Pancreas (tissue), 10 donors: ENCODE measurements around the gene ACOD1. TPM values are rescaled to one million over a fixed set of nuclear protein-coding genes. Genes with fewer than 3 reads are reported as not detected.

ENCODE experiments used
- ATAC-seq, 4 donors: fragments of 200-7000 bp; cut with Tn5 transposase; one replicate each; pipeline versions ENCODE4 v1.8.0 to v1.9.1; 2020; ENCODE audit warnings: mild to moderate bottlenecking in 4 of 4, moderate library complexity in 4 of 4
- DNase-seq, 6 donors: peaks; one replicate each; pipeline ENCODE4 v3.0.0-alpha.2; 2020
- FAIRE-seq: peaks from 2 replicates; lab custom pipeline; 2012; peaks lifted over from hg19 to GRCh38; lab: Jason Lieb, UNC
- H3K27ac ChIP-seq, 4 donors: fragments of 200-600 bp; sonication (generic); 1 replicate in 3 of 4; 2 replicates in 1 of 4; pipeline versions ENCODE4 v1.5.0 to v1.8.0; 2020
- H3K27me3 ChIP-seq, 4 donors: fragments of 200-600 bp; one replicate each; pipeline ENCODE4 v1.8.0; 2021
- H3K36me3 ChIP-seq, 3 donors: fragments of 200-600 bp; sonication (generic) in 1 of 3; one replicate each; pipeline versions ENCODE4 v1.5.0 to v1.8.0; 2020 to 2021
- H3K4me1 ChIP-seq, 3 donors: fragments of 200-600 bp; one replicate each; pipeline ENCODE4 v1.8.0; 2021
- H3K4me3 ChIP-seq, 4 donors: fragments of 200-600 bp; sonication (generic) in 2 of 4; one replicate each; pipeline versions ENCODE4 v1.5.0 to v1.8.0; 2020 to 2021
- H3K9me3 ChIP-seq, 4 donors: fragments of 200-600 bp; one replicate each; pipeline ENCODE4 v1.8.0; 2021
- CTCF ChIP-seq, 4 donors: fragments of 200-600 bp; sonication (generic) in 3 of 4; IDR thresholded peaks; one replicate each; pipeline versions ENCODE4 v1.5.0 to v1.8.0; 2021; ENCODE audit warnings: antibody characterized with exemption in 4 of 4
- WGBS, 2 donors: extraction: QIAGEN DNeasy Blood & Tissue Kit; methylation state at CpG; one replicate each; pipeline ENCODE4 v1.1.7; 2013; 5-methylcytosine and 5-hydroxymethylcytosine counted together
- intact Hi-C, 3 donors: fragments of 100-400 bp; cut with DNase I; formaldehyde crosslinking; loops; one replicate each; pipeline versions ENCODE4 v1.11.1 to v1.14.2; 2022
- polyA plus RNA-seq, 2 donors: library from polyadenylated mRNA; stranded (reverse); fragments of 200-250 nt; gene quantifications; one replicate each; pipeline ENCODE4 v1.2.3, GENCODE V29; 2013
- total RNA-seq, 6 donors: library from RNA; stranded (reverse); fragmentation: NEBNext Ultra II Directional in 4 of 6; extraction: Animal tissue kit (Norgen Biotek cat#: 25700) in 4 of 6; gene quantifications; one replicate each; pipeline versions ENCODE4 v1.2.1 to v1.2.4, GENCODE V29; 2021 to 2023
- donor health status: healthy with polysubstance abuse.
- donor health status: DM: no; HTN: no; CAD: no; lungs with moderate emphysema.
- donor health status: DM: no; HTN: no; CAD: no.
- donor health status: control.
- donor health status: control.
- donor health status: Bipolar disorder and iron deficiency.
- donor health status: DM: yes; HTN: yes; CAD: no.
- donor health status: DM: no; HTN: no; CAD: no.
- donor health status: DM: no; HTN: no; CAD: no.
- donor health status: DM: yes; HTN: yes; CAD: no.

The ACOD1 gene
- total and polyA plus RNA-seq, 8 donors: not detected

GRCh38 chr13:76927955-76928354, 20.4 kb upstream of the ACOD1 start:
- H3K4me3 ChIP-seq: no peak overlapping the region
- WGBS, 2 donors: 73 to 92% methylated on average over 5 of the region's 5 CpGs
- no peak overlapping the region for H3K27ac ChIP-seq
- TF ChIP-seq CTCF (IDR thresholded peaks at IDR 0.05): no peak
- FAIRE-seq (no peak), DNase-seq (no peak), ATAC-seq (no peak)
- H3K27me3 ChIP-seq: no peaks in the 10 kb centered on the region
- intact Hi-C loops: no loop called here
- no peaks in the 10 kb centered on the region for H3K9me3 ChIP-seq
- no peaks in the 10 kb centered on the region for H3K36me3 ChIP-seq
- no peaks in the 10 kb centered on the region for H3K4me1 ChIP-seq

- Histone ChIP-seq H3K4me1 (no peaks in the 10 kb centered on the region), H3K36me3 (no peaks in the 10 kb centered on the region), H3K4me3 (no peak overlapping the region), H3K27ac (no peak overlapping the region), H3K27me3 (no peaks in the 10 kb centered on the region), H3K9me3 (no peaks in the 10 kb centered on the region)
- TF ChIP-seq CTCF (IDR thresholded peaks at IDR 0.05): no peak
- DNase-seq (no peak), ATAC-seq (no peak), FAIRE-seq (no peak)
- WGBS, 2 donors: 76 to 83% methylated on average over 3 of the region's 3 CpGs
- intact Hi-C loops: no loop called here
Measured at GRCh38 chr13:76928456-76928855, 19.9 kb upstream of the ACOD1 start.

- FAIRE-seq: no peak
- Histone ChIP-seq H3K4me3 (no peak overlapping the region), H3K9me3 (no peaks in the 10 kb centered on the region), H3K27me3 (no peaks in the 10 kb centered on the region), H3K36me3 (no peaks in the 10 kb centered on the region), H3K27ac (no peak overlapping the region), H3K4me1 (no peaks in the 10 kb centered on the region)
- ATAC-seq: no peak
- intact Hi-C loops: no loop called here
- no peak for TF ChIP-seq CTCF (IDR thresholded peaks at IDR 0.05)
- DNase-seq: no peak
- 79 to 83% methylated on average over 8 of the region's 8 CpGs for WGBS, 2 donors
Measured at GRCh38 chr13:76929320-76929719, 19.0 kb upstream of the ACOD1 start.

- H3K4me1 ChIP-seq: no peaks in the 10 kb centered on the region
- H3K27me3 ChIP-seq: no peaks in the 10 kb centered on the region
- no peak overlapping the region for H3K4me3 ChIP-seq
- TF ChIP-seq CTCF (IDR thresholded peaks at IDR 0.05): no peak
- WGBS, 2 donors: 61 to 64% methylated on average over 2 of the region's 2 CpGs
- intact Hi-C loops: no loop called here
- H3K9me3 ChIP-seq: no peaks in the 10 kb centered on the region
- FAIRE-seq (no peak), DNase-seq (no peak), ATAC-seq (no peak)
- H3K36me3 ChIP-seq: no peaks in the 10 kb centered on the region
- no peak overlapping the region for H3K27ac ChIP-seq
Measured at GRCh38 chr13:76929851-76930374, 18.4 kb upstream of the ACOD1 start.

- intact Hi-C loops: no loop called here
- ATAC-seq: no peak
- 65 to 68% methylated on average over 4 of the region's 4 CpGs for WGBS, 2 donors
- no peak for DNase-seq
- Histone ChIP-seq H3K9me3 (no peaks in the 10 kb centered on the region), H3K4me1 (no peaks in the 10 kb centered on the region), H3K4me3 (no peak overlapping the region), H3K27ac (no peak overlapping the region), H3K36me3 (no peaks in the 10 kb centered on the region), H3K27me3 (no peaks in the 10 kb centered on the region)
- no peak for FAIRE-seq
- no peak for TF ChIP-seq CTCF (IDR thresholded peaks at IDR 0.05)
Measured at GRCh38 chr13:76932076-76932475, 16.2 kb upstream of the ACOD1 start.
